Left renal pelvis (tissue), 4 donors: ENCODE data around the gene SLX4. TPM values are rescaled to one million over a fixed set of nuclear protein-coding genes. Genes with fewer than 3 reads are reported as not detected.

ENCODE experiments used
- DNase-seq, 4 donors: peaks; one replicate each; pipeline ENCODE4 v3.0.0-alpha.2; 2013; ENCODE audit warnings: low read depth in 4 of 4, low spot score in 3 of 4
- polyA plus RNA-seq, 4 donors: library from polyadenylated mRNA; unstranded; fragments of 120-200 nt; gene quantifications; one replicate each; pipeline ENCODE4 v1.2.1, GENCODE V29; 2013; ENCODE audit not compliant: insufficient read length in 4 of 4

SLX4 gene
- polyA plus RNA-seq, 4 donors, result 4.1 to 7.1 (median 5.4) TPM

DNA sequence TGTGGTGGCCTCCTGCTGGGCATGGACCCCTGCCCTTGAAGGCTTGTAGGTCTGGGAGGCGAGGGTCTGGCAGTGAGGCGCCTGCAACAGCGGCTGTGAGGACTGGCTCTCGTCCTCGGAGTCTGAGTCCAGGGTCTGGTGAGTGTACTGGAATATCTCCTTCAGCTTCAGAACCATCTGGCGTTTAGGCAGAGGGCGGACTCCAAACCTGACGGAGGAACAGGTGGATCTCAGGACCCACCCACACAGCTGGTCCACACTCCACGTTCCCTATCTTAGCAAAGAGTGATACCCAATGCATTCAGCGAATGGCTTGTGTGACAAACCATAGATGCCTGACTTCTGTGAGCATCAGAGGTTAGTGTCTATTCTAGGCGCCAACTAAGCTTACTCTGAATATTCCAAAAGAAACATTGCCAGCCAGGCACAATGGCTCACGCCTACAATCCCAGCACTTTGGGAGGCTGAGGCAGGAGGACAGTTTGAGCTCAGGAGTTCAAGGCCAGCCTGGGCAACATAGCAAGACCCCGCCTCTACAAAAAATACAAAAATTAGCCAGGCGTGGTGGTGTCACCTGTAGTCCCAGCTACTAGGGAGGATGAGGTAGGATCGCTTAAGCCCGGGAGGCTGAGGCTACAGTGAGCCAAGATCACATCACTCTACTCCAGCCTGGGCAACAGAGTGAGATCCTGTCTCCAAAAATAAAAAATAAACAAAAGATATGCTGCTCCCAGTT is 27.9 kb downstream of the SLX4 start:
- DNase-seq, result no peak

DNA sequence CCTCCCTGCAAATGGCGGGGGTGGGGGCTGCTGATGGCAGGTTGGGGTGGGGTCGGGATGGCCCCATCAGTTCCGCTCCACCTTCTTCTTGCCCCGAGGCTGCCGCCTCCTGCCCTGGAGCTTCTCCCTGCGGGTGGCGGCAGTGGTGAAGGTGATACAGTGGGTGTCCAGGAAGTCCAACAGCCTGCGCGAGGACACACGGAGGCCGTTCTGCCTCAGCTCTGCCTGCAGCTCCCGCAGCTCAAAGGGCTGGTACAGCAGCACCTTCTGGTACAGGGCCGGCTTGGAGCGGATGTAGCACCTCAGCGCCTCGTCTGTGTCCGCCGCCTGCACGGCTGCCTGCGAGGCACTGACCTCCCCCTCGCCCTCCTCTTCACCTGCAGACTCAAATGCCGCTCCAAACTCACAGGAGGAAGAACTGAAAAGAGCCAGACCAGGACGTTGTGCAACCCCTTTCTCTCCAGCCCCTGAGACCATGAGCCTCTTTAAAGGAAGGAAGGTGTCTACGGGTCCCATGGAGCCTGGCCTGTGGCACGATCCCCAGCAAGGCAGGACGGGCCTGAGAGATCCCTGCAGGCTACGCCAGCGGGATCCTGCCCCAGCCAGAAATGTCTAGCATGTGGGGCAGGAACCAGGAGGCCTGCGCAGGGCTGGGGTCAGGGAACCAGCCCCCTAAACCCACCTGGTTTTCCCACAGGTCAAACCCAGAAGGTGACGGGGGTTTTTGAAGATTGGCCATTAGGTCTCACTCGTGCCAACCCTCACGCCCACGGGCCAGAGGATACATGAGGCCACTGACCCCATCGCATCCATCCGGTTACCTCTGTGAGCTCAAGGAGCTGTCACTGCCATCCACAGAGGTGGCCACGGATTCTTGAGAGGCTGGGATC is 28.9 kb downstream of the SLX4 start:
- no peak for DNase-seq

DNA sequence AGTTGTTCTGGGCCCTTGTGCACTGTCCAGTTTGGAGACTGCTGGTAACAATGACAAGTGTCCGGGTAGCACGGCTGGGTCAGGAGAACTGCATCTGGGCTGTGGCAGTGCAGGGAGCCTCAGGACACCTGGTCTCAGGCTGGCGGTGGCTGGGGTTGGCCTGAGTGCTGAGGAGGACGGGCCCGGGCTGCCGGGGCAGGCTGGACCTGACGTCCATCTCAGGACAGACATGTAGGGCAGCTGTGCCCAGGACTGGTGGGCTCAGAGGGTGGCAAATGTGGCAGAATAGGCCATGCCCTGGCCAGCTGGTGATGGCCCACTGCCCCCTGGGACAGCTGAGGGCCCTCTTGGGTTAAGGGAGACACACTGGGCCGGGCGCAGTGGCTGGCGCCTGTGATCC is 30.0 kb downstream of the SLX4 start:
- DNase-seq, result no peak

DNA sequence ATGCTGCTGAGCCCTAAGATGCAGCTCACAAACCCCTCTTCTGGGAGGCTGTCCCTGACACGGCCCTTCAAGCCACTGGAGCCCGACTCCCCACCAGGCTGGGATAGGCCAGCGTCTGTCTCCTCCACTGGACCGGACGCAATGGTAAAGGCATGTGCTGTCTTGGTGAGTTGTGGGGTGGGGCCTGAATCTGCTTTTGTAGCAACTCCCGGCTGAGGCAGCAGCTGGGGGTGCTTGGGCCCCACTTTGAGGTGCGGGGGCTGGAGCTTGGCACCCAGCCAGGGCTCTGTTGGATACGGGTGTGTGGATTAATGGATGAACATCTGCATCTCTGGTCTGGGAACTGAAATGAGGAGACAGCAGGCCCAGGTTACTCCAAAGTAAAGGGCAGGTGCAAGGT is 30.7 kb downstream of the SLX4 start:
- no peak for DNase-seq

DNA sequence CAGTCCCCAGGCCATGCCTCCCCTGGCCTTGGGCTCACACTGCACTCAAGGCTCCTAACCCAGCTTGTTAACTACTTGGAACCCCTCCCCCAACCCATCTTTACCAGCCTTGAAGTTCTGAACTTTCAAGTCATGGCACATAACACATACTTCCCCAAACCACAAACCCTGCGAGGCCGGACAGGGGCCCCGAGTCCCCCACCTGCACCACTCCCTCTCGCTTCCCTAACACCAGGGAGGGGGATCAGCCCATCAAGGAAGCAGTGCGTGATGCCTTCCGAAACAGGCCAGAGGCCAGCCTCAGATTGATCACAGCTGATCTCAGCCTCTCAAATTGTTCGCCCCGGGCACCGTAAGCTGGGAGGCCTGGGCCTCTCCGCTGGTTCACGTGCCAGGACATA is 31.2 kb downstream of the SLX4 start:
- DNase-seq, result no peak

DNA sequence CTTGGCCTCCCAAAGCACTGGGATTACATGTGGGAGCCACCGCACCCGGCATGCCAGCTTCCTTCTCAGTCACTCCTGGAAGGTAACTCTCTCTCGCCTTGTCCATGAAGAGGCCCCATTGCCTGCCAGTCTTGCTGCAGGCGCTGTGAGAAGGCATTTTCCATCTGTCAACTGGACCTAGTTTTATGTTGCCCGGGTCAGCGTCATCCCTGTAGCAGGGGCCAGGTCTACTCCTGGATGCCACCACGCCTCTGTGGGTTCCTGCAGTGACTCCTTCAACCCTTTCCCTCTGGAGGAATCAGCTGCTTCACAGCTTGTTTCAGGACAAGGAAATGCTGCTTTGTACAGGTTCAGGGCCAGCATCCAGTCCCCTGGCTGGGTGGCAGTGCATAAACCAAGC is 31.6 kb downstream of the SLX4 start:
- no peak for DNase-seq

DNA sequence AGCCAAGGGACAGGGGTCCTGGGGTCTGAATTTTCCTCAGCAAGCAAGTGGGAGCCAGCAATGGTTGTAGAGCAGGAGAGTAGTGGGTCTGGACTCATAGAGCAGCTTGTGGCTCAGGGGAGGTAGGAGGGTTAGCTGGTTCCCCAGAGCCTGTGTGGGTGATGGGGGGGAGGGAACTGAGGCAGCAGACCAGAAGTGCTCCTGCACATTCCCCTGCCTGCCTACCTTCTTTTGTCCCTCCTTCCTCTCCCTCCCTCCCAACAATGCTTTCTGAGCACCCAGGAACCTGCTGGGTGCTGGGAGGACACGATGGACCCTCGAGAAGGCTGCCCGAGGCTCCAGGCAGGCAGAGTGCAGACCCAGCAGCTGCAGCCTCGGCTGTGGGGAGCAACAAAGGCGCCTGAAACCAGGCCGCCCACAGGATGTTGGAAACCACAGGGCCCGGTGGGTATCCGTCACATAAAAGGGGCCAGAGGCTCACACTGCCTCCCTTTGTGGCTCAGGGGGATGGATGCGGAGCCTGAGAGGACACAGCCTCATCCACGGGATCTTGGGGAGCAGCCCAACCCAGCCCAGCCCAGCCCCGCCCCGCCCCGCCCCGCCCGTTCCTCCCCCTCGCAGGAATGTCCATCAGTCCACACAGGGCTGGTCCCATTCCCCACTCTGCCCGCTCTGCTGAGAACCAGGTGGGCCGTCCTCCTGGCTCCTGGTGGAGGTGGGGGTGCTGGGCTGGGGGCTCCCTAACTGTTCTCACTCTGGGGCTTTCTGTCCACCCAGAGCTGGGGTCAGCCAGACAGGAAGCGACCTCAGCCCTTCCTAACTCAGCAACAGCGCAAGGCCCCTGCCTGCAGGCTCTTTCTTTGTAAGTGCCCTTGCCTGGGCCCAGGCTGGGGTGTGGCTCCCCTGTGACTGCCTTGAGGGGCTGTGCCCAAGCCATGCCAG is 32.5 kb downstream of the SLX4 start:
- DNase-seq, result no peak

DNA sequence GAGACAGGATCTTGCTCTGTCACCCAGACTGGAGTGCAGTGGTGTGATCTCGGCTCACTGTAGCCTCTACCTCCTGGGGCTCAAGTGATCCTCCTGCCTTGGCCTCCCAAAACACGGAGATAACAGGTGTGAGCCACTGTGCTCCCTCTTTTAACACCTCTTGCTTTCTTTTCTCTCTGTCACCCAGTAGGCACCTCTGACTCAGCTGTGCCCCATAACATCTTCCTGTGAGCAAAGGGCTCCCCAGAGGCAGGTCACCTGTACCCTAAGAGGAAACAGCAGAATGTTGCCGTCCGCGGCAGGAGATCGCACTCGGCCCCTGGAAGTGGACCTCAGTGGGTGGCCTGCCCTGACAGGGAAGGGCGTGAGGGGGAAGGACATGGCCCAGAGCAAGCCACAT is 33.3 kb downstream of the SLX4 start:
- DNase-seq, result no peak

DNA sequence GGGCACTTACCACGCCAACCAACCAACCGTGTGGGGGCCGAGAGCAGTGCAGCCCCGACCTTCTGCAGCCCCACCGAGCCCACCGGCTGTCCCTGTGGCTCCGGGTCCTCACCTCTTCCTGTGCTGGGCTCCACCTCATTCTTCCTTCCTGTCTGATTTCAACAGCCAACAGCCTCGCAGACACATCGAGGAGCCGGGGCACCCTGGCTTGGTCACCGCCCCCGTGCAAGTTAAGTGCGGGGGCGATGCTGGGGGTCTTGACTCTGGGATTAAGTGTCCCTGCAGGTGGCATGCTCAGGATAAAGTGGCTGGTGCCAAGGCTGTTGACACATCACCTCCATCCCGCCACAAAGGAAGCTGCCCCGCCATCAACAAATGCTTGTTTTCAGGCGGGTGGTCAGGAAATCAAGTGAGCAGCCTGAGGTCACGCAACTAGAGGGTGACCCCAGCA is 34.1 kb downstream of the SLX4 start, which contains the start of gene NLRC3:
NLRC3 (minus strand) TSS at position 102 of the 451 bp plus-strand sequence. CDS start 12,367 bp downstream, outside the sequence.
- DNase-seq, result no peak

DNA sequence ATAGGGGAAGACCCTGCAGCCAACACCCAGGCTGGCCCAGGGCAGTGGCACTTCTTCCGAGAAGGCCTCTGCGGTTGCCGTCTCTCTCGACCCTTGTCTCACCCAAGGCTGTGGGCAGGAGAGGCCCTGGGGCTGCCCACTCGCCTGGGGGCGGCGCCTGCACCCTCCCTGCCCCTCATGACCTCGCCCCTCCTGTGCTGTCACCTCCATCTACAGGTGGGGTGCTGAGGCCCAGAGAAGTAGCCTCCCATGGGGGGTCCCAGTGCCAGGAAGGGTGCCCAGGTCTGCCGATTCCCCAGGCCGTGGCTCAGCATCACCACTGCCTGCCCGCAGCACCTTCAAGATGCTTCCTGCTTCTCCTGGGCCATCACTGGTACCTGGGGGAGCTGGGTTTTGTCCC is 35.2 kb downstream of the SLX4 start:
- DNase-seq, result no peak

DNA sequence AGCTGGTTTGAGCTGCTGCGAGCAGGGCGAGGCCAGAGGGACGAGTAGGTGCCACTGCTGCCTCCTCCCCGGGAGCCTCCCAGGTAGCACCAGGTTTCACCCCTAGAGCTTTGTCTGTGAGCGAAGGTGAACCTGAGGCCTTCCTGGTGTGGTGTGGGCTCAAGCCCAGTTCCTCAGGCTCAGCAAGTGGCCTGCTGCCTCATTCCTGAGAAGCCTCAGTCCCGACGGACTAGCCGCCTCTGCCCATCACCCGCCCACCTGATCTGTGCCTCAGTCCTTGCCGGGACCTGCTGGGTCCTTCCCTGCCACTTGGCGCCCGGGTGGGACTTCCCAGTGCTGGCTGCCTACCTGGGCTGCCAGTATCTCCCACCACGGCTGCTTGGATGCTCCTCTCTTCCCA is 35.9 kb downstream of the SLX4 start:
- no peak for DNase-seq

DNA sequence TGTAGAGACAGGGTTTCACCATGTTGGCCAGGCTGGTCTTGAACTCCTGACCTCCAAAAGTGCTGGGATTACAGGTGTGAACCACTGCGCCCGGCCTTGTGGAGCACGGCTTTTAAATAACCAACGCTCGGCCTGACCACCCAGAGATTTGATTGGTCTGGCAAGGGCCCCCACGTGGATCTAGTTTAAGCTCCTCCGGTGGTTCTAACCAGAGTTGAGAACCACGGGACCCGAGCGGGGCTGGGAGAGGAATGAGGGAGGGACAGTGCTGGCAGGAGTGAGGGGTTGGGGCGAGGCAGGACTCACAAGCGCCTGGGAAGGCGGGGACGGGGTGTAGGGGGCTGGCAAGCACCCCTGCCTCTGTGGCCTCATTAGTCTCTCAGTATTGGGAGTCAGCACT is 37.2 kb downstream of the SLX4 start:
- DNase-seq, result no peak

DNA sequence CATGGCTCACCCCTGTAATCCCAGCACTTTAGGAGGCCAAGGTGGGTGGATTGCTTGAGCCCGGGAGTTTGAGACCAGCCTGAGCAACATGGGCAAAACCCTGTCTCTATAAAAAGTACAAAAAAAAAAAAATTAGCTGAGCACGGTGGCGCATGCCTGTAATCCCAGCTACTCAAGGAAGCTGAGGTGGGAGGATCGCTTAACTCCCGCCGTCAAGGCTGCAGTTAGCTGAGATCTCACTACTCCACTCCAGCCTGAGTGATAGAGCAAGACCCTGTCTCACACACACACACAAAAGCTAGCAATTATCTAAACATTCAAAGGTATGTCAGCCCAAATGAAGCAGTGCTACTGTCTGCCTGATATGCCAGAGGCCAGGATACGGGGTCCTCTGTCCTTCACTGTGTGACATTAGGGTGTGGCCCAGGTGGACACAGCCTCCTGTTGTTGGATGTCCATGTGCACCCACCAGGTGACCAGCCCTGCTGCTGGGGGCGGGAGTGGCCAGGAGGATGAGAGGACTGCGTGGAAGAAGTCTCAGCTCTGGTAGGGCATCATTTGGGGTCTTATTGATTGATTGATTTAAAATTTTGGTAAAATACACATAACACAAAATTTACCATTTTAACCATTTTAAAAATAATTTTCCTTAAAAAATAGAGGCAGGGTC is 38.1 kb downstream of the SLX4 start:
- no peak for DNase-seq

DNA sequence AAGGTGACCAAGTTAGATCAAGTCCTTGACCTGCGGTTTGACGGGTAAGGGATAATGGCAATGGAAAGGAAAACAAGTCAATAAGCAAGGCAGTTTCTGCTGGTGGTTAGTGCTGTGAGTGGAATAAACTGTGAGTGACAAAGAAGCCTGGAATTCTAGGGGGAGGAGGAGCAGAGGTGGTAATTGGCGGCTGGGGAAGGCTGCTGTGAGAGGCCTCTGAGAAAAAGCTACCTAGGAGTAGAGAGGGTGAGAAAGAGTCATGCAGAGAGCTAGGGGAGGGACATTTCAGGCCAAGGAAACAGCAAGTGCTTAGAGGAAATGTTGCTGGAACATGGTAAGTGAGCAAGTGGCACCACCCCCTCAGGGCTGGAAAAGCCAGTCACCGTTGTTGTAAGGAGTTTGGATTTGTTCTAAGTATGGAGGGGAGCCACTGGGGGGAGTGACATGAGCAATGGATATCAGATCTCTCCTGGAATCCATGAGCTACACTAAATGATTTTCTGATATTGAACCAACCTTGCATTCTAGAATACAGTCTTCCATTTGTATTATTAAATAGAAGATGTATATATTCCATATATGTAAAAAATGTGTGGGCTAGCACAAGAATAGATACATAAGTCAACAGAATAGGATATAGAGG is 40.9 kb downstream of the SLX4 start:
- DNase-seq, result no peak

DNA sequence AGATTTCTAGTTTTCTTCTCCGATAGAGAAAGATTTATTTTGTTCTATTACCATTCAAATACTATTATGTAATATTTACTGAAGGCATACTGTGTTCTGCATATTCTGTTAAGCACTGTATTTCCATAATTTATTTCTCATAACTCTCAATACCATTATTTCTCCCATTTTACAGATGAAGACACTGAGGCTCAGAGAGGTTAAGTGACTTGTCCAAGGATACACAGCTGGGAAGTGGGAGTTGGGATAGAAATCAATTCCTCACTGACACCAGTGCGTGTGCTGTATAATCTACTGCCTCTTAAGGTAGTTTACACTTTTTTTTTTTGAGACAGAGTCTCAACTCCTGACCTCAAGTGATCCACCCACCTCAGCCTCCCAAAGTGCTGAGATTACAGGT is 41.6 kb downstream of the SLX4 start:
- no peak for DNase-seq

DNA sequence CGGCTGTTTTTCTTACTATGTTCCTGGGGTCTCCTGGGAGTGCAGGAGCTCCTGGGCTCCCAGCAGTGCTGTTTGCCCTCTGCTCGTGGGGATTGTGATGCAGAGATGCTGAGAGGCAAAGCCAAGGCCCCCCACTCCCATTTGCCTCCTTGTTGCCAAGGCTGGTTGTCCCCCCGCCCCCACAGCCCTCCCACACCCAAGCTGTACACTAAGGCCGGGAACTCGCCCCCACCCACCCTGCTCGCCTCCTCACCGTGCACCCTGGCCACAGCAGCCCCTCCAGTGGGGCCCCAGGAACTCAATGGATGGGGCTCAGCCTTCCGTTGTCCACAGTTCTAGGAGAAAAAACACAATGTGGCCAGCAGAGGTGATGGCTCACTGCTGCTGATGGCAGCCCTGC is 44.4 kb downstream of the SLX4 start:
- no peak for DNase-seq

DNA sequence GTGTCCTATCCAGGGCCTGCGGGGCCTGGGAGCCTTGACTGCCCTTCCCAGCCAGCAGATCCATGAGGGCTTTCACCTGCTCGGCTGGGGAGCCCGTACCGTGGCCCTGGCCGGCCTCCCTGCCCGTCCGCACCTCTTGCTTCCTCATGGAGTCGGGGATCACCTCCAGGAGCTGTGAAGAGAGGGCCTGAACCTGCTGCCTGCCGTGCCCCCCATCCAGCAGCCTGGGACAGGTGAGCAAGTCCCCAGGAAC is 46.6 kb downstream of the SLX4 start:
- DNase-seq, result no peak

DNA sequence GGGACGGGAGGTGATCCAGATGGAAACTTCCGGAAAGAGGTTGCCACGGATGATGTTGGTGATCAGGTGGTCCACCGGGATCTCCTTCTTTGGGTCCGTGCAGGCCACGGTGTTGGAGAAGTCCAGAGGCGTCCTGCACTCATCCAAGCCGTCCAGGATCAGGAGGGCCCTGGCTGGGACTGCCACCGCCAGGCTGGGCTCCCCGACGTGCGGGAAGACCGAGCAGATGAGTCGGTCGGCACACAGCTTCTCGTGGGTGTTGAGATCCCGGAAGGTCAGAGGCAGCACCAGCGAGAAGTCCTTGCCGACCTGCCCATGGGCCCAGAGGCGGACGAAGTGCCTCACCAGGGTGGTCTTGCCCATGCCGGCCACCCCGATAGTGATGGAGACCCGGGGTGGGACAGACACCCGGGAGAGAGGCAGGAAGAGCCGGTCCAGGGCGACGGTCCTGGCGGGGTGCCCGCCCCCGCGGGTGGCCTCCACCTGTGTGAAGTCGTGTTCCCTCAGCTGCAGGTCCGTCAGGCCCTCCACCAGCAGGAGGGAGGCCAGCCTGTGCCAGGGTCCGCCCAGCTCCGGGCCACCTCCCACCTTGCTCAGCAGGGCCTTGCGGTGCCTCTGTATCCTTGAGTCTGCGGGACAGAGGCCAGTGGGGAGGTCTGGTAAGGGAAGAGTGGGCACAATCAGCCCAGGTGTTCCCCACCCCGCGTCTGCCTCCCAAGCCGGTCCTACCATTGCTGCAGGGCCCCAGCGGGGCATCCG is 47.1 kb downstream of the SLX4 start:
- DNase-seq, result no peak

DNA sequence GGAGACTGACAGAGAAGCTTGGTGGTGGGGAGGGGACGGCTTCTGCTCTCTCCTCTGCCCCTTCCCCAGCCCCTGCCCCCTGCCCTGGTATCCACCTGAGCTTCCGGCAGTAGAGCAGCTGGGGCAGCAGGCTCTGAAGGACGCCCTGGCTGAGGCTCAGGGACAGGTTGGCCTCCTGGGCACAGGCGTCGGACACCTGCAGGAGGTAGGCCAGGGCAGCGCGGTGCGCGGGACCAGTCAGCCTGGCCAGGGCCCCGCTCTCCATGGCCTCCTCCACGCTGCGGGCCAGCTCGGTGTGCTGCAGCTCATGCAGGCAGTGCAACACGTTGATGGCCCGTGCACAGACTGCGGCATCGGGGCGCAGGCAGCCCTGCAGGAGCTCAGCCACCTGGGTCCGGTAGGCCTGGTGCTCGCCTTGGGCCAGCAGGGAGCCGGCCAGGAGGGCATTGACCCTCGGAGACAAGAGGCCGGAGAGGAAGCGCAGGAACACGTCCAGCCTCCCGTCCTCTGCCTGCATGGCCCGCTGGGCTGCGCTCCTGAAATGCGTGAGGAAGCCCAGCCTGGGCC is 48.4 kb downstream of the SLX4 start:
- no peak for DNase-seq
